Raji (cell line): ENCODE results near the gene YPEL3.

ENCODE experiments used
- POLR2A ChIP-seq: IDR thresholded peaks from 2 replicates; pipeline ENCODE4 v1.6.1; 2011; ENCODE audit warnings: low read depth, low read length, control low read depth; ENCODE audit not compliant: insufficient read depth

Gene YPEL3, protein sequence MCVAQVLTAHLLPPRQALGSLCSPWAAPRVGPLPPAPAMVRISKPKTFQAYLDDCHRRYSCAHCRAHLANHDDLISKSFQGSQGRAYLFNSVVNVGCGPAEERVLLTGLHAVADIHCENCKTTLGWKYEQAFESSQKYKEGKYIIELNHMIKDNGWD

DNA sequence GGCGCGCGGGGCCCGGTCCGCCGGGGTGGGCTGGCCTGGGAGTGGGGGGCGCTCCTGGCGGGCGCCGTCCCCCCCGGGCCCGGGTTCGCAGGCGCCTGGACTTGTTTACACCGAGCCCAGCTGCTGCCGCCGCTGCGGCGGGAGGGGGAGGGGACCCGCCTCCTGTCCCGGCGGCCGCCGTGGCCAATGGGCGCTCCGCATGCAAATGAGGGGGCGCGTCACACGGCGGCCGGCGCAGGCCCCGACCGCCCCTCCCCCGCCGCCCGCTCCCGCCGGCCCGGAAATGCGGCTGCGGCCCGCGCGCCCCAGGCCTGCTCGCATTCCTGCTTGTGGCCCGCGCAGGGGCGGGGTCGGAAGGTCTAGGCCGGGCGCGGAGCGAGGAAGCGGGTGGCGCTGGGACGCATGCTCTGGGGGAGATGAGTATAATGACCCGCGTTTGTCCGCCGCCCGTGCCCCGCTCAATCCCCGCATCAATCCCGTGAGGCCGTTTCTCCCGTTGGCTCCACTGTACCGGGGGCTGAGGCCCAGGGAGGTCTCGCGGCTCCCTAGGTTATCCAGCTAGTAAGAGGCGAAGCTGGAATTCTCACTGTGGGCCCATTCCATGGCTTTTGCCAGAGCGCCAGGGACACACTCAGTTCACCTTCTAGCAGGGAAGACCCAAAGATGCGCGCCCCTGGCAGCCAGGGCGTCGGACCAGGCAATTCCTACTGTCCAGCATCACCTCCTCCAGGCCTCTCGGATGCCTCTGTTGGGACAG lies at the start of gene YPEL3:
YPEL3 (minus strand) TSS at position 109 of the 757 bp plus-strand sequence. CDS start 731 bp downstream, outside the sequence.
- TF ChIP-seq POLR2A, result no peak; the same call in 1 of the 2 replicates

DNA sequence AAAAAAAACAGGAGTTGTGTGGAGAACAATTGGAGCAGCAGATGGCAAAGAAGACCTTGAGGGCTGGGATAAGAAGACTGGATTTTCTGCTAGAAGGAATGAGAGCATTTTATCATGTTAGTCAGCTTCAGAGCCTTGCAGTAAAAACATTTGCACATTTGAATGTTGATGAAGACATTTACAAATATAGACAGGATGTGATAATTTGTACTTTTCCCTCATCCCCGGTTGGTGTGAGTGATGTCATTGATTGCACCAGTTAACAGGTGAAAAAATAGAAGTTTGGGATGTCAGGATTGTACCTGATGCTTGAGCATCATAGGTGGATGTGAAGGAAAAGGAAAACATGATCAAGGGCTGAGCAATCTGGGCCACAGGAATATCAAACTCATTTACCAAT lies 49.6 kb upstream of the YPEL3 start:
- no peak for TF ChIP-seq POLR2A

DNA sequence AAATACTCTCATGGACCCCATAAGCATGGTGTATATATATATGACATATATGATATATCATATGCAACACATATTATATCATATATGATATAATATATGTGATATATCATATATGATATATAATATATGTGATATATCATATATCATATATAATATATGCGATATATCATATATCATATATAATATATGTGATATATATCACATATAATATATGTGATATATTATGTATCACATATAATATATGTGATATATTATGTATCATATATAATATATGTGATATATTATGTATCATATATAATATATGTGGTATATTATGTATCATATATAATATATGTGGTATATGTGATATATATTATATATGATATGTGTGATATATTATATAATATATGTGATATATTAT lies 48.9 kb upstream of the YPEL3 start:
- TF ChIP-seq POLR2A, result no peak

DNA sequence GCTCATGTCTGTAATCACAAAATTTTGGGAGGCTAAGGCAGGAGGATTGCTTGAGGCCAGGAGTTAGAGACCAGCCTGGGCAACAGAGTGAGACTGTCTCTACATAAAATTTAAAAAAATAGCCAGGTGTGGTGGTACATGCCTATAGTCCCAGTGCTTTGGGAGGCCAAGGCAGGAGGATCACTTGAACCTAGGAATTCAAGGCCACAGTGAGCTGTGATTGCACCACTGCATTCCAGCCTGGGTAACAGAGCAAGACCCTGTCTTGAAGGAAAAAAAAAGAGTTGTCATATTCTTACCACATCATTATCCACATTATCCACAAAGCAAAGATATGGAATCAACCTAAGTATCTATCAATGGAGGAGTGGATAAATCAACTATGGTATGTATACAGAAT lies 48.0 kb upstream of the YPEL3 start:
- no peak for TF ChIP-seq POLR2A

DNA sequence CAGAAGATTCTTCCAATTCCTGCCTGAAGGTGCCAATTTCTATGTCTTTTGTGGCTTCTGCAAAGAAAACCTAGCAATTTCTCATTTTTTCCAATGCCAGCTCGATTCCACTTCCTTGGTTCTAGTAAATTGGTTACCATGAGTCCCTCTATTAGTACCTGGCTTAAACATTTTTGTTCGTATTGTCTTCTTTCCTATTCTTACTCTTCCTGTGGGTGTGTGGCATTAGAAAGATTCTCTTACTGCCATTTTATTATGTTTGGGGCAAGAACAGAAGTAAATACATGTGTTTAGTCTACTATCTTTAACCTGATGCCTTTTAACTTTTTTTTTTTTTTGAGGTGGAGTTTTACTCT lies 47.3 kb upstream of the YPEL3 start:
- TF ChIP-seq POLR2A, result no peak

DNA sequence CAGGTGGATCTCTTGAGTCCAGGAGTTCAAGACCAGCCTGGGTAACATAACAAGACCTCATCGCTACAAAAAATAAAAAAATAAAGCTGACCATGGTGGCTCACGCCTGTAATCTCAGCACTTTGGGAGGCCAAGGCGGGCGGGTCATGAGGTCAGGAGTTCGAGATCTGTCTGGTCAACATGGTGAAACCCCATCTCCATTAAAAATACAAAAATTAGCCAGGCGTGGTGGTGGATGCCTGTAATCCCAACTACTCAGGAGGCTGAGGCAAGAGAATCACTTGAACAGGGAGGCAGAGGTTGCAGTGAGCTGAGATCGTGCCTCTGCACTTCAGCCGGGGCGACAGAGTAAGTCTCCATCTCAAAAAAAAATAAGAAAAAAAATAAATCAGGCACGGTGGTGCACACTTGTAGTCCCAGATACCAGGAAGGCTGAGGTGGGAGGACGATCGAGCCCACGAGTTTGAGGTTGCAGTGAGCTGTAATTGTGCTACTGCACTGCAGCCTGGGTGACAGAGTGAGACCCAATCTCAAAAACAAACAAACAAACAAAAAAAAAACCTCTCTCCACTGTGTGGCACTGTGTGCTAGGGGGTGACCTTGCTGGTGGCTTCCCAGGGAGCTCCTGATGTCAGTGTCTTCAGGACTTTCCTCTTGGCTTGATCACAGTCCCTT lies 46.8 kb upstream of the YPEL3 start:
- no peak for TF ChIP-seq POLR2A

DNA sequence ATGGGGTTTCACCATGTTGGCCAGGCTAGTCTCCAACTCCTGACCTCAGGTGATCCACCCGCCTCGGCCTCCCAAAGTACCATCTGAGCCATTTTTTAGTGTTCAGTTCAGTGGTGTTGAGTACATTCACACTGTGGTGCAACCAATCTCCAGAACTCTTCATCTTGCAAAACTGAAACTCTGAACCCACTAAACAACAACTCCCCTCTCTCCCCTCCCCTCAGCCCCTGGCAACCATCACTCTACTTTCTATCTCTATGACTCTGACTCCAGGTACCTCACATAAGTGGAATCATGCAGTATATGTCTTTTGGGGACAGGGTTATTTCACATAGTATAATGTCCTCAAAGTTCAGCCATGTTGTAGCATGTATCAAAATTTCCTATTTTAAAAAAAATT lies 45.7 kb upstream of the YPEL3 start:
- TF ChIP-seq POLR2A, result no peak

DNA sequence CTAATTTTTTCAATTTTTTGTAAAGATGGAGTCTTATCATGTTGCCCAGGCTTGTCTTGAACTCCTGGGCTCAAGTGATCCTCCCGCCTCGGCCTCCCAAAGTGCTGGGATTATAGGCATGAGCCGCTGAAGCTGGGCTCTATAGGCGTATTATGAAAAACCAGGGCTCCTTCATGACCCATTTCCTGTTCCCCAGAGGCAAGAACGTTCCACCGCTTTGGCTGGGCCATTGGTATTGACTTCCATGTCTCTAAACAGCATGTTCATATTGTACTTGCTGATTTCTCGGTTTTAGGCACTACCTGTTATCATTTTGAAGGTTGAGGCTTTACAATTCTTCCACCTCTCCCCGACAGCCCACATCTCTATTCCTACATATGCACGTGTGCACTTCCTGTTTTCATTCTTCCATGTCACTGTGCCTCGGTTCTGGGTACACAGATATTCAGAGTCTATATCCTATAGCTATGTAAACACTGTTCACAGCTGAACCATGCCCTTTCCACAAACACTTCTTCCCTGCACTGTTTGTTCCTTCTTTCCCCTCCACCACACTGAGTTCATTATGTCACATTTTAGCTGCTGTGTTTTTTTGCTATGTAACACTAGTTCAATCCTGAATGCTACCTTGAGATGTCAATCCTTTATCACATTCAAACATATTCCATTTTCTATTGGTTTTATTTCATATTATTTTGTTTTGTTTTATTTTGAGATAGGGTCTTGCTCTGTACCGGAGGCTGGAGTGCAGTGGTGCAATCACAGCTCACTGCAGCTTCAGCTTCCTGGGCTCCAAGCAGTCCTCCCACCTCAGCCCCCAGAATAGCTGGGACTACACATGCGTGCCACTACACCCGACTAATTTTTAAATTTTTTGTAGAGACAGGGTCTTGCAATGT lies 43.8 kb upstream of the YPEL3 start:
- TF ChIP-seq POLR2A, result no peak

DNA sequence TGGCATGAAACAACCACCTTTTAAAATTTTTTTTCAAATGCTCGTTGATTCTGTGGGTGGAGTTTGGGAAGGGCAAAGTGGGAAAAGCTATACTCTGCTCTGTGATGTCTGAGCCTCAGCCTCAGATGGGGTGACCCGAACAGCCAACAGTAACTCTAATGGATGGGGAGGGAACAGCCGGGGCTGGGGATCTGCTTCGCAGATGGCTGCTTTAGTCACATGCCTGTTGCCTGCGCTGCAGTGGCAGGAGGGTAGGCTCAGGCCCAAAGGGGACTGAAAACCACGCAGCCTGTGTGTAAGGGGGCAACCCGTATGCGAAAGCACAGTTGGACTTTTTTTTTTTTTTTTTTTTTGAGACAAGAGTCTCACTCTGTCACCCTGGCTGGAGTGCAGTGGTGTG lies 41.9 kb upstream of the YPEL3 start:
- no peak for TF ChIP-seq POLR2A

DNA sequence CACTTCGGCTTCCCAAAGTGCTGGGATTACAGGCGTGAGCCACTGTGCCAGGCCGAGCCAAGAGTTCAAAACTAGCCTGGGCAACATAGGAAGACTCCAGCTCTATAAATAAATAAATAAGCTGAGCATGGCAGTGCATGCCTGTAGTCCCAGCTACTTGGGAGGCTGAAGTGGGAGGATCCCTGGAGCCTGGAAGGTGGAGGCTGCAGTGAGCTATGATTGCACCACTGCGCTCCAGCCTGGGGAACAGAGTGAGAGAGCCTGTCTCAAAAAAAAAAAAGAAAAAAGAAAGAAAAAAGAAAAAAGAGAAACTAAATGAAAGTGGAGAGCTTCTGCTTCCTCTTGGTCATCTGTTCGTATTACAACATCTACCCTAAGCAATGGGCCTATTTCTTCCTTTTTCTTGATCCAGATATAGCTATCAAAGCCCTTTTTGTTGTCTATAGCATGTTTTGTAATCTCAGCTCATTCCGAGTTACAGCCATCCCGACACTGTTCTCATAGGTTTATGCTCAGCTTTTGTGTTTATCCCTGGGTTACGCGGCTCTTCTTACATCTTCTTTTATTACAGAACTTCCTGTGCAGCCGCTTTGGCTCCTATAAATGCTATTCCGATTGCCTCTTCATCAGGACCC lies 41.1 kb upstream of the YPEL3 start:
- no peak for TF ChIP-seq POLR2A

DNA sequence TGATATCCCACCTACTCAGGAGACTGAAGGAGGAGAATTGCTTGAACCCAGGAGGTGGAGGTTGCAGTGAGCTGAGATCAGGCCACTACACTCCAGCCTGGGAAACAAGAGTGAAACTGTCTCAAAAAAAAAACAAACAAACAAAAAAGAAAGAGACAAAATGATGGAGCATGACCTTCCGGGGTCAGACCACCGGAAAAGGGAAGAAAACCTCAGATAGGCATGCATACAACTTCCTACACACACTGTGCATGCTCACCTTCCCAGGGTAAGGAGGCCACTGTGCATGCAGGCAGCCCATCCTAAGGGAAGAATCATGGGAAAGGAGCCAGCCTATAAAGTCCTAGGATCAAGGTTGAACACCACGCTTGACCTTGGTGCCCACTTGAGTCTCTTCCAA lies 36.6 kb upstream of the YPEL3 start:
- TF ChIP-seq POLR2A, result no peak

DNA sequence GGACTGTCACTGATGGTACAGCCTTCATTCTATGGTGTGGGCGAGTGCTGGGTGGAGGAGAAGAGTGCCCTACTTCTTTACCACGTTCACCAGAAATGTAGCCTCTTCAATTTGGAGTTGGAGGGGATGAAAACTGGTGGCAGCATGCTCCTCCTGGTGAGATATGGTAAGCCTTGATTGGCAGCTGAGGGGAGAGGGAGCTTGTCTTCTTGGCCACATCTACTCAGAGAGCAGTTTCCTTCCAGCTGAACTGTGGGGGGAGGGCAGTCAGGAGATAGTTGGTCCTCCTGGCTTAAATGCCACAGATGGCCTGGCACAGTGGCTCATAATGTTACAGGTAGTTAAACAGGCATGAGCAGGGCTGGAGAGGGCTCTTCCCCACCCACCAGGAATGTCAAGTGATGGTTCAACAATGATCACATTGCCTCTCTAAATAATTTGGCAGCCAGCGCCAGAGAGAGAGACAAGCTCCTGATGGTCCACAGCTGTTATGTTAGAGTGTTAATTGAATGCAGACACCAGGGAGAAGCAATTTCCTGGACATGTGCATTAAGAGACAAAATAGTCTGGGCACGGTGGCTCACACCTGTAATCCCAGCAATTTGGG lies 36.0 kb upstream of the YPEL3 start:
- no peak for TF ChIP-seq POLR2A

DNA sequence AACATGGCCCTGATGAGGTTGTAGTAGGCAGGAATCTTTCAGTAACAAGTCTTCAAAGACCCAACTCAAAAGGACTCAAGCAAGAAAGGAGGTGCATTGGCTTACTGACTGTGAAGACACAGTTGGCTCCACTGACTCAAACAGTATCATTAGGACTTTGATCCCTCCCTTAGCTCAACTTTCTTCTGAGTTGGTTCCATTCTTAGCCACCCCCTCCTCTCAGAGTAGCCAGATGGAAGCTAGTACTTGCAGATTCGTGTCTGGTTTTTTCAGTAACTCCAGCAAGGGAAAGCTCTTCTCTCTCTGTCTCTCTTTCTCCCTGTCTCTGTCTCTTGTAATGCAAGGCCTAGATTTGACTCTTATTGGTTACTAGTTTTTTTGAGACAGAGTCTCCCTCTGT lies 32.0 kb upstream of the YPEL3 start:
- no peak for TF ChIP-seq POLR2A

DNA sequence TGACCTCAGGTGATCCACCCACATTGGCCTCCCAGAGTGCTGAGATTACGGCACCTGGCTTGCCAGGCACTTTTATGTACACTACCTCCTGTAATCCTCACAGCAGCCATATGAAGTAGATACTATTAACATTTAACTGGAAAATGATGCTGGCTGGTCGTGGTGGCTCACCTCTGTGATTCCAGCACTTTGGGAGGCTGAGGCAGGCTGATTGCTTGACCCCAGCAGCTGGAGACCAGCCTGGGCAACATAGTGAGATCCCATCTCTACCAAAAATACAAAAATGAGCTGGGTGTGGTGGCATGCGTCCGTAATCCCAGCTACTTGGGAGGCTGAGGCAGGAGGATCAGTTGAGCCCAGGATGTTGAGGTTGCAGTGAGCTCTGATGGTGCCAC lies 29.0 kb upstream of the YPEL3 start:
- no peak for TF ChIP-seq POLR2A
